GM10248 (cell line): ENCODE measurements around the gene CCDC187.

Experiments
- CTCF ChIA-PET: fragments of 300-600 bp; sonication (Branson Sonifier 250); formaldehyde crosslinking; extraction: SDS; loops from one replicate; lab custom pipeline; 2021; ENCODE audit warnings: antibody characterized with exemption; lab: Yijun Ruan, JAX
- POLR2A ChIA-PET: fragments of 350-650 bp; sonication (Branson Sonifier 250); formaldehyde crosslinking; extraction: SDS; loops from one replicate; lab custom pipeline; 2020; ENCODE audit warnings: antibody characterized with exemption; lab: Yijun Ruan, JAX
- DNase-seq: peaks from one replicate; pipeline ENCODE4 v3.0.0; 2012; ENCODE audit errors: extremely low spot score
- CTCF ChIP-seq: IDR thresholded peaks from 2 replicates; pipeline ENCODE4 v1.5.1; 2012; ENCODE audit warnings: mild to moderate bottlenecking, low read depth; ENCODE audit errors: extremely low read depth, missing control alignments, control extremely low read depth

CCDC187 gene

GRCh38 chr9:136249877-136250559 lies 53.9 kb downstream of the CCDC187 start:
- ChIA-PET CTCF (interaction anchor here (1.1 to 2.8 kb wide), 4 partner anchors 11 to 24 kb away, joined by 3 to 8 read pairs (median 6); no protein-coding TSS in a partner anchor), POLR2A (interaction anchor here (0.5 kb wide), 1 partner anchor 231 kb away, joined by 9 read pairs; no protein-coding TSS in a partner anchor)
- TF ChIP-seq CTCF, result no peak
- no peak for DNase-seq

- POLR2A ChIA-PET, result no interaction called here
- DNase-seq, result no peak
- CTCF ChIA-PET, result interaction anchor here (1.1 to 2.8 kb wide), 3 partner anchors 12 to 23 kb away, joined by 3 to 8 read pairs (median 6); no protein-coding TSS in a partner anchor
- no peak for TF ChIP-seq CTCF
Measured at GRCh38 chr9:136248951-136249876, 54.7 kb downstream of the CCDC187 start.

- DNase-seq, result no peak
- ChIA-PET POLR2A (no interaction called here), CTCF (interaction anchor here (2.8 kb wide), 1 partner anchor 22 kb away, joined by 8 read pairs; no protein-coding TSS in a partner anchor)
- TF ChIP-seq CTCF, result no peak
Measured at GRCh38 chr9:136247947-136248637, 55.8 kb downstream of the CCDC187 start.

GRCh38 chr9:136247551-136247916 lies 56.4 kb downstream of the CCDC187 start:
- ChIA-PET POLR2A (no interaction called here), CTCF (interaction anchor here (2.8 kb wide), 1 partner anchor 21 kb away, joined by 8 read pairs; no protein-coding TSS in a partner anchor)
- TF ChIP-seq CTCF, result no peak
- DNase-seq, result no peak

- ChIA-PET POLR2A (no interaction called here), CTCF (interaction anchor here (2.8 kb wide), 1 partner anchor 20 kb away, joined by 8 read pairs; no protein-coding TSS in a partner anchor)
- no peak for DNase-seq
- no peak for TF ChIP-seq CTCF
Measured at GRCh38 chr9:136246849-136247550, 56.9 kb downstream of the CCDC187 start.
